Gastrocnemius medialis (tissue), 4 donors: ENCODE data around the gene IDH3B.

Experiments
- CTCF ChIP-seq, 5 experiments: fragments of 450-650 bp in 3 of 5; fragments of 200-600 bp in 2 of 5; sonication (generic) in 2 of 5; IDR thresholded peaks in 4 of 5; conservative IDR thresholded peaks in 1 of 5; 1 replicate in 4 of 5; 2 replicates in 1 of 5; pipeline ENCODE4 v1.5.1; 2016 to 2019; ENCODE audit warnings: antibody characterized with exemption in 5 of 5, mild to moderate bottlenecking in 3 of 5, moderate library complexity in 3 of 5
- POLR2A ChIP-seq, 2 donors: fragments of 450-650 bp; IDR thresholded peaks; one replicate each; pipeline ENCODE4 v1.6.1; 2017; ENCODE audit warnings: antibody characterized with exemption in 2 of 2, mild to moderate bottlenecking in 2 of 2, moderate library complexity in 2 of 2

- TF ChIP-seq CTCF (IDR thresholded peaks at IDR 0.05 in 4 of 5, conservative IDR thresholded peaks at IDR 0.05 in 1 of 5) (no peak), POLR2A (IDR thresholded peaks at IDR 0.05) (no peak)
These were observed 43.5 kb upstream of the IDH3B start for GRCh38 chr20:2707353-2708072.
